GM18861 (cell line): ENCODE measurements around the gene DENND4B.

Experiments
- ATAC-seq: cut with Tn5 transposase; IDR thresholded peaks from one replicate; pipeline ENCODE4 v1.9.1; 2021; ENCODE audit not compliant: unreplicated experiment

Gene DENND4B

DNA sequence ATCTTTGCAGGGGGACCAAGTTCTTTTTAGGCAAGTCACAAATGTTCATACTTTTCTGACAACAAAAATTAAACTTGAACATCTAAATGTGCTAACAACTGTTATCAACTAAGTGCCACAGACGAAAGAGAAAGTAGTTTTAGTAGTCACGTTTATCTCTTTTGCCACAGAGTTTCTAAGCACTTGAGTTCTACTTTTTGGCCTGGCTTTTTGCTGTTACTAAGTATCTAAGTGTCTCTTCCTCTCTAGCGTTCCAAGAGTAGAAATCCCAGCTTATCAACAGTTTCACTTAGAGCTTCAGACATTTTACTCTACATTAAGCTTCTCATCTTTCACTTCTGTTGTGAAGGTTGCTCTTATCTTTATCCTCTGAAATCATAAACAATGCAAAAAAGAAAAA is 58.0 kb downstream of the DENND4B start:
- no peak for ATAC-seq

DNA sequence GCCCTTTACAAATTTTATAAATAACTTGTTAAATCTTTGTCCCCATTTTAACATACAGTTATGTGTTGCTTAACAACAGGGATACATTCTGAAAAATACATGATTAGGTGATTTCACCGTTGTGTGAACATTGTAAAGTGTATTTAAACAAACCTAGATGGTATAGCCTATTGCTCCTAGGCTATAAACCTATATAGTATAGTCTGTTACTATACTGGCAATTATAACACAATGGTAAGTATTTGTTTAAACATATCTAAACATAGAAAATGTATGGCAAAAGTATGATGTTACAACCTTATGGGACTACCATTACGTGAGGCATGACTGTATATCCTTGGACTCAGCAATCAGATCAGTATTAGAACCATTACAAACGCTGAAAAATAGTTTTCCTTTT is 60.4 kb downstream of the DENND4B start:
- ATAC-seq = no peak

DNA sequence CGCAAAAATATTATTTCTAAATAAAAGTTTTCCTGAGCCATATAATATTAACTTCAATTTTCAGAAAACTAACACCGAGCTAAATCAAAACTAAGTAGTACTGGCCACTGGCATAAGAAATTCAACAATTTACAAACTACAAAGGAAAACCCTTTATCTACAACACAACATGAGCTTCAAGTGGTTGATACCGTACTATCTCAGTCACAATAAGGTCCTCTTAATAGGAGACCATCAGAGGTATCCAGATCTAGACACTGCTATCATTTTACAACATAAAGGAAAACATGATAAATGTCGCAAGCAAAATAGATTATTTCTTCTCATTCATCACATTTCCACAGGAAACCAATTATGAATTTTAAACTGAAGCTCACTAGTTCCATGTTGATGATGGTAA is 63.3 kb downstream of the DENND4B start:
- no peak for ATAC-seq

DNA sequence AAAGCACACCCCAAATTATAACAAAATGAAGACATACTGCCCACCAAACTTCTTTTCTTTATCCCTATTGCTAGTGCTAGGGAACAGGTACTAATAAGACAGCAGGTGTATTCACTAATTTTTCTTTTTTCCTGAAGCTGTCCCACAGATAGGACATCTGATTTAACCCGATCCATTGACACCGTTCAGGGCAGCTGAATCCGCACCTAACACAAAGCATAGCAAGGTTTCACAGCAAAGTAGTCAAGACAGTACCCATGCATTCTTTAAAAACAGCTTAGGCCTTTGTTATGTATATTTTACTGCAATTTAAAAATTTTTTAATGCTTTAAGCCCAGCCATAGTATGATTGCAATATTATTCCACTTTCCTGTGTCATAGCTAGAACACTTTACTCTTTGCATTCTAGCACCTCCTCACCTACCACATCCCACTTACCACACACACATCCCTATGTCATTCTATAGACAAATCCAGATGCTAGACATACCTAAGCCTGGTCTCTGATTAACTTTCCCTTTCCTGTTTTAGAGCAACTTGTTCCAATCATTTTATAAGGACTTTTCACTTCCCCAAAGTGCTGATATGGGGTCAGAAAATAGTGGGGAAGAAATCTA is 64.1 kb downstream of the DENND4B start:
- ATAC-seq = no peak

DNA sequence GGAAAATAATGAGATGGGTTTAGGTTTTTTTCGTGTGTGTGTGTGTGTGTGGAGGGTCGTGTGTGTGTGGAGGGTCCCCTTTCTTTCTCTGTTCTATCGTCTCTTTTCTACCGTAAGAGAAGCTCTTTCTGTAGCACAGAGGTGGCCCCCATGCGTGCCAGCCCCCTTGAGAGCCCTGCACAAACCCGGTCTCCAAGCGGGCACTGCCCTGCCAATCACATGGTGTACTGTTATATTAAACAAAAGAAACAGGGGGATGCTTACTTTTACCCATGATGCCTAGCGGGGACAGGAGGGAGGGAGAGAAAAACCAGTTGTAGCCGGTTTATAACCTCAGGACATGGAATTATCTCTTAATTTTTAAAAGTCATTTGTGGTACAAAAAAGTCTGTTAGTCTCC is 64.8 kb downstream of the DENND4B start:
- ATAC-seq = no peak

DNA sequence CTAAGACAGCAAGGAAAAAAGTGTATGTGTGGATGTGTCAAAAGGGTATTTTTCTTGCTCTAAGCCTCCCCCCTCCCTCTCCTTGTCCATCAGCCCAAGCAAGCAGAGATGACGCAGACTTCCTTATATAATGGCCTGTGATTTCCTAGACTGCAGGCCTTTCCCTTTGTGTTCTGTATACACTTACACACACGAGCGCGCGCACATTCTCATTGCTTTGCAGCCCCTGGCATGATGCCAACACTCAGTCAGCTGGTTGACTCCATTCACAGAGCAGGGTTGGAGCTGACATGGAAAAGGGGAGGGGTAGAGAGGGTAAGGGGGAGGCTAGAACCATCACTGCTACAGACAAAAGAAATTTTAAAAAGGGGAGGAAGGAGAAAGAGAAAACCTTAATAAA is 65.6 kb downstream of the DENND4B start:
- no peak for ATAC-seq

DNA sequence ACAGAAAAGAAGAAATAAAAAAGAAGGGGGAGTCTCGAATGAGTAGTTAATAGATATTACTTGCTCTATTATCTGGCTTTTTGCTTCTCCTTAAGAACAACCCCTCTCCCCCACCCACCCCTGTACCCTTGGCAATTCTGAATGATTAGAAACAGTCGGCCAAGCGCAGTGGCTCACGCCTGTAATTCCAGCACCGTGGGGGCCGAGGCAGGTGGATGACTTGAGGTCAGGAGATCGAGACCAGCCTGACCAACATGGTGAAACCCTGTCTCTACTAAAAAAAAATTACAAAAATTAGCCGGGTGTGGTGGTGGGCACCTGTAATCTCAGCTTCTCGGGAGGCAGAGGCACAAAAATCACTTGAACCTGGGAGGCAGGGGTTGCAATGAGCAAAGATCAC is 66.5 kb downstream of the DENND4B start:
- ATAC-seq = no peak
